HTR-8/SVneo (cell line): Measurements from ENCODE around the gene NFE2L2.
A peak's percentile ranks its signal among the peaks of the same experiment; 100 is the strongest.
"Not testable (repeated sequence)": the region's sequence is repeated elsewhere in the genome, so short reads cannot be mapped to it uniquely, and the experiment has no call there.

Experiments
- DNase-seq: peaks from one replicate; pipeline ENCODE4 v3.0.0; 2011; ENCODE audit warnings: low spot score, mixed read lengths; ENCODE audit not compliant: insufficient read length
- FAIRE-seq: peaks from 2 replicates; lab custom pipeline; 2011; peaks lifted over from hg19 to GRCh38; lab: Jason Lieb, UNC

Gene NFE2L2

GRCh38 chr2:177264693-177265587, at the start of gene NFE2L2:
Gene NFE2L2, minus strand, starts transcription at chr2:177264727. Its CDS starts 151 bp downstream, at chr2:177264576.
- DNase-seq (peak; percentile 81), FAIRE-seq (peak; percentile 54)

- DNase-seq (no peak), FAIRE-seq (no peak)
Observed at GRCh38 chr2:177314194-177314593, 49.7 kb upstream of the NFE2L2 start.

GRCh38 chr2:177313162-177313781, 48.7 kb upstream of the NFE2L2 start:
- DNase-seq: no peak
- FAIRE-seq: no peak

- no peak for FAIRE-seq
- no peak for DNase-seq
Observed at GRCh38 chr2:177312562-177312961, 48.0 kb upstream of the NFE2L2 start.

GRCh38 chr2:177309672-177310309, 45.3 kb upstream of the NFE2L2 start:
- not testable (repeated sequence) for FAIRE-seq, DNase-seq

GRCh38 chr2:177306550-177306949, 42.0 kb upstream of the NFE2L2 start:
- no peak for FAIRE-seq
- DNase-seq: no peak

GRCh38 chr2:177303939-177304338, 39.4 kb upstream of the NFE2L2 start:
- DNase-seq (no peak), FAIRE-seq (no peak)

GRCh38 chr2:177302552-177302951, 38.0 kb upstream of the NFE2L2 start:
- DNase-seq (no peak), FAIRE-seq (no peak)

GRCh38 chr2:177298191-177298590, 33.7 kb upstream of the NFE2L2 start:
- FAIRE-seq: no peak
- DNase-seq: no peak

GRCh38 chr2:177296040-177296439, 31.5 kb upstream of the NFE2L2 start:
- DNase-seq: peak; percentile 21
- FAIRE-seq: no peak

GRCh38 chr2:177295484-177295883, 31.0 kb upstream of the NFE2L2 start:
- DNase-seq (no peak), FAIRE-seq (no peak)

GRCh38 chr2:177291701-177292100, 27.2 kb upstream of the NFE2L2 start:
- FAIRE-seq: no peak
- DNase-seq: no peak

- DNase-seq (no peak), FAIRE-seq (no peak)
Observed at GRCh38 chr2:177289824-177290628, 25.5 kb upstream of the NFE2L2 start.

GRCh38 chr2:177287814-177288213, 23.3 kb upstream of the NFE2L2 start:
- DNase-seq (no peak), FAIRE-seq (no peak)

- no peak for FAIRE-seq
- DNase-seq: no peak
Observed at GRCh38 chr2:177285892-177286715, 21.6 kb upstream of the NFE2L2 start.

- FAIRE-seq (no peak), DNase-seq (no peak)
Observed at GRCh38 chr2:177284531-177284930, 20.0 kb upstream of the NFE2L2 start.

- FAIRE-seq: no peak
- DNase-seq: no peak
Observed at GRCh38 chr2:177283906-177284305, 19.4 kb upstream of the NFE2L2 start.

GRCh38 chr2:177282787-177283572, 18.5 kb upstream of the NFE2L2 start:
- no peak for FAIRE-seq
- no peak for DNase-seq
